Tibial nerve (tissue), 4 donors: ENCODE data around the gene TM2D1. TPM values are rescaled to one million over a fixed set of nuclear protein-coding genes. Genes with fewer than 3 reads are reported as not detected.
"Not testable (repeated sequence)": the region's sequence is repeated elsewhere in the genome, so short reads cannot be mapped to it uniquely, and the experiment has no call there.

Source experiments
- DNase-seq, 2 donors: peaks; one replicate each; pipeline ENCODE4 v3.0.0-alpha.2; 2019; ENCODE audit warnings: low spot score in 2 of 2
- H3K27ac ChIP-seq, 4 donors: fragments of 200-600 bp; sonication (generic) in 3 of 4; one replicate each; pipeline ENCODE4 v1.5.1; 2017 to 2019; ENCODE audit warnings: mild to moderate bottlenecking in 1 of 4
- H3K27me3 ChIP-seq, 2 donors: fragments of 200-600 bp; sonication (generic) in 1 of 2; one replicate each; pipeline versions ENCODE4 v1.5.1 to v1.6.0; 2017 to 2019
- H3K36me3 ChIP-seq, 3 donors: fragments of 200-600 bp; sonication (generic); one replicate each; pipeline ENCODE4 v1.5.1; 2018 to 2019
- H3K4me1 ChIP-seq, 4 donors: fragments of 200-600 bp; sonication (generic) in 3 of 4; one replicate each; pipeline ENCODE4 v1.5.1; 2017 to 2019
- H3K4me3 ChIP-seq, 4 donors: fragments of 200-600 bp; sonication (generic) in 3 of 4; one replicate each; pipeline ENCODE4 v1.5.1; 2017 to 2019; ENCODE audit warnings: mild to moderate bottlenecking in 1 of 4, moderate library complexity in 1 of 4
- H3K9me3 ChIP-seq, 4 donors: fragments of 200-600 bp; sonication (generic) in 3 of 4; one replicate each; pipeline ENCODE4 v1.5.1; 2017 to 2019
- EP300 ChIP-seq, 2 donors: sonication (generic); formaldehyde crosslinking; IDR thresholded peaks; one replicate each; pipeline ENCODE4 v1.6.1; 2017; ENCODE audit warnings: antibody characterized with exemption in 2 of 2, mild to moderate bottlenecking in 1 of 2
- POLR2A ChIP-seq, 2 donors: fragments of 450-650 bp; IDR thresholded peaks; one replicate each; pipeline ENCODE4 v1.6.1; 2017; ENCODE audit warnings: antibody characterized with exemption in 2 of 2, mild to moderate bottlenecking in 2 of 2, moderate library complexity in 2 of 2
- WGBS, 2 donors: methylation state at CpG; one replicate each; pipeline ENCODE4 v1.1.5; 2018; 5-methylcytosine and 5-hydroxymethylcytosine counted together
- total RNA-seq, 4 donors: library from RNA; depleted of rRNA; stranded (reverse); fragments of >200 nt; gene quantifications; one replicate each; pipeline ENCODE4 v1.1.0, GENCODE V29; 2016
- TF ChIP-seq, protein P1 (sequence below), 5 experiments: fragments of 200-600 bp in 3 of 5; fragments of 450-650 bp in 2 of 5; sonication (generic) in 3 of 5; IDR thresholded peaks; one replicate each; pipeline ENCODE4 v1.5.1; 2016 to 2019; ENCODE audit warnings: antibody characterized with exemption in 5 of 5, mild to moderate bottlenecking in 3 of 5, moderate library complexity in 2 of 5

TM2D1 gene
- total RNA-seq, 4 donors from 2014 or later: 56.7 to 88.3 (median 77.1) TPM

DNA sequence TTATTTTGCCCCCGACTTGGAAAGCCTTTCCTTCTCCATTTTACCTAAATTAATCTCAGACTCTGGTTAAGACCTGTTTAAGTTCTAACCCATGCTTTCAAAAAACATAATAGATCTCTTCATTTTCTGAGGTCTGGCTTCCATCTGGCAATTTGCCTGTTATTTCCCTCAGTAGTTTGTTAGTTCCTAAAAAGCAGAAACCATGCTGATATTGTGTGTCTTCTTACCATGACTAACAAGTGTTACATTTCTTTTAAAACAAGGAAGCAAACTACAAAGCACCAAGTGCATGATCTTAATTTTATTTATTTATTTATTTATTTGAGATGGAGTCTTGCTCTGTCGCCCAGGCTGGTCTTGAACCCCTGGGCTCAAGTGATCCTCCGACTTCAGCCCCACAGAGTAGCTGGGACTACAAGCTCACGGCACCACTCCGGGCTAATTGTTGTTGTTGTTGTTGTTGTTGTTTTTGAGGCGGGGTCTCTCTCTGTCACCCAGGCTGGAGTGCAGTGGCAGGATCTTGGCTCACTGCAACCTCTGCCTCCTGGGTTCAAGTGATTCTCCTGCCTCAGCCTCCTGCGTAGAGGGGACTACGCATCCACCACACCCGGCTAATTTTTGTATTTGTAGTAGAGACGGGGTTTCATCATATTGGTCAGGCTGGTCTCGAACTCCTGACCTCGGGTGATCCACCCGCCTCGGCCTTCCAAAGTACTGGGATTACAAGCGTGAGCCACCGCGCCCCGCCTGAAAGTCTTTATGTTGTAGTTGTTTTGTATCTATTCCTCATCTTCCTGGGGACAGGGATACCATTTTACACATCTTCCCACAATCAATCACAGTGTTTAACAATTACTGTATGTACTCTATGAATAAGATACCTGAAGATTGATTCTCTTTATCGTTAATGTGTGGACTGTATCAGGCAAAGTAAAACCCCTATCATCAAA, 16.1 kb upstream of the TM2D1 start:
- no peak for DNase-seq
- Histone ChIP-seq H3K36me3 (no peaks in the 10 kb centered on the region), H3K27ac (peak overlapping the region; percentile 95 to 99 (median 98)), H3K27me3 (no peaks in the 10 kb centered on the region), H3K9me3 (no peaks in the 10 kb centered on the region), H3K4me3 (no peak overlapping the region), H3K4me1 (peaks cover 0 to 12% (median 2%) of the 10 kb centered on the region in 4 donors)
- 89 to 90% methylated on average over 19 of the region's 19 CpGs for WGBS, 2 donors
- no peak for TF ChIP-seq POLR2A (IDR thresholded peaks at IDR 0.05)
- TF ChIP-seq, protein P1, sequence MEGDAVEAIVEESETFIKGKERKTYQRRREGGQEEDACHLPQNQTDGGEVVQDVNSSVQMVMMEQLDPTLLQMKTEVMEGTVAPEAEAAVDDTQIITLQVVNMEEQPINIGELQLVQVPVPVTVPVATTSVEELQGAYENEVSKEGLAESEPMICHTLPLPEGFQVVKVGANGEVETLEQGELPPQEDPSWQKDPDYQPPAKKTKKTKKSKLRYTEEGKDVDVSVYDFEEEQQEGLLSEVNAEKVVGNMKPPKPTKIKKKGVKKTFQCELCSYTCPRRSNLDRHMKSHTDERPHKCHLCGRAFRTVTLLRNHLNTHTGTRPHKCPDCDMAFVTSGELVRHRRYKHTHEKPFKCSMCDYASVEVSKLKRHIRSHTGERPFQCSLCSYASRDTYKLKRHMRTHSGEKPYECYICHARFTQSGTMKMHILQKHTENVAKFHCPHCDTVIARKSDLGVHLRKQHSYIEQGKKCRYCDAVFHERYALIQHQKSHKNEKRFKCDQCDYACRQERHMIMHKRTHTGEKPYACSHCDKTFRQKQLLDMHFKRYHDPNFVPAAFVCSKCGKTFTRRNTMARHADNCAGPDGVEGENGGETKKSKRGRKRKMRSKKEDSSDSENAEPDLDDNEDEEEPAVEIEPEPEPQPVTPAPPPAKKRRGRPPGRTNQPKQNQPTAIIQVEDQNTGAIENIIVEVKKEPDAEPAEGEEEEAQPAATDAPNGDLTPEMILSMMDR (IDR thresholded peaks at IDR 0.05): no peak
- TF ChIP-seq EP300 (IDR thresholded peaks at IDR 0.05): no peak

DNA sequence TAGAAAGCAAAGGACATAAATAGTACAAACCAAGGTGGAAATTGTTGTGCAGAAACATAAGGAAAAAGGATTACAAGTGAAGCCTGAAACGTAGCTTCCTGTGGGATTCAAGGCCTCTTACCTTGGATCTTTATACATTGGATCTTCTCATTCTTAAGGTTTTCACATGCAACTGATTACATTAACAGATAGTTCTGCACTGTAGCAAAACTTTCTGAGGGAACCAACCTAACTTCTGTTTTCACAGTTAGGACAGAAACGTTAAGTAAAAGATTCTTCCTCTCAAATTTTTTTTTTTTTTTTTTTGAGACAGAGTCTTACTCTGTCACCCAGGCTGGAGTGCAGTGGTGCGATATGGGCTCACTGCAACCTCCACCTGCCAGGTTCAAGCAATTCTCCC, 7.8 kb upstream of the TM2D1 start:
- no peak overlapping the region for H3K4me3 ChIP-seq
- WGBS, 2 donors: 53 to 58% methylated on average over 3 of the region's 3 CpGs

DNA sequence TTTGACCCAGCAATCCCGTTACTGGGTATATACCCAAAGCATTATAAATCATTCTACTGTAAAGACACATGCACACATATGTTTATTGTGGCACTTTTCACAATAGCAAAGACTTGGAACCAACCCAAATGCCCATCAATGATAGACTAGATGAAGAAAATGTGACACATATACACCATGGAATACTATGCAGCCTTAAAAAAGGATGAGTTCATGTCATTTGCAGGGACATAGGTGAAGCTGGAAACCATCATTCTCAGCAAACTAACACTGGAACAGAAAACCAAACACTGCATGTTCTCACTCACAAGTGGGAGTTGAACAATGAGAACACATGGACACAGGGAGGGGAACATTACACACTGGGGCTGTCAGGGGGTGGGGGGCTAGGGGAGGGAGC, 5.7 kb upstream of the TM2D1 start:
- H3K27me3 ChIP-seq, H3K4me1 ChIP-seq, H3K36me3 ChIP-seq, DNase-seq, H3K9me3 ChIP-seq, H3K27ac ChIP-seq, H3K4me3 ChIP-seq: not testable (repeated sequence)
- WGBS, 2 donors: 0% methylated on average over 1 of the region's 1 CpG

More for the DNA sequence above, 7.8 kb upstream of the TM2D1 start:
- TF ChIP-seq, protein P1 (IDR thresholded peaks at IDR 0.05): no peak
- no peak for TF ChIP-seq POLR2A (IDR thresholded peaks at IDR 0.05)
- no peak for TF ChIP-seq EP300 (IDR thresholded peaks at IDR 0.05)
- Histone ChIP-seq H3K27ac (no peak overlapping the region), H3K36me3 (no peaks in the 10 kb centered on the region), H3K4me1 (peaks cover 0 to 8% (median 3%) of the 10 kb centered on the region in 4 donors), H3K27me3 (no peaks in the 10 kb centered on the region), H3K9me3 (no peaks in the 10 kb centered on the region)
- DNase-seq: no peak

DNA sequence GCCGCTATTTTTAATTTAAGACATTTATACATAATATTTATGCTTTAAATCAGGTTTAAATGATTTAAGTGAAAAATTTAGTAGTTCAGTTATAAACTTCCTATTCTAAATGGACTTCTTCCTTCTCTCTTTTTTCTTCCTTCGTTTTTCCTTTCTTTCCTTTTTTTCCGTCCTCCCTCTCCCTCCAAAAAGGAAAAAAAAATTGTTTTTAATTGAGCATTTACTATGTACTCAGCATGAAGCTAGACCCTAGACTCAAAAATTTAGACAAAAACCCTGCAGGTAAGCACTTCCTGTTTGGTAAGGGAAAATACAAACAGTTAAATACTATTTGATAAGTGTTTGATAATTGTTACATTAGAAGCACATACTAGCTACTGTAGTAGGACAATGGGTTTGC, 2.6 kb upstream of the TM2D1 start:
- H3K27ac ChIP-seq: no peak overlapping the region
- peaks cover 0 to 26% (median 11%) of the 10 kb centered on the region in 4 donors for H3K4me1 ChIP-seq
- no peak for DNase-seq
- no peaks in the 10 kb centered on the region for H3K27me3 ChIP-seq
- no peaks in the 10 kb centered on the region for H3K36me3 ChIP-seq
- WGBS, 2 donors: 83 to 85% methylated on average over 3 of the region's 3 CpGs
- H3K4me3 ChIP-seq: no peak overlapping the region
- no peaks in the 10 kb centered on the region for H3K9me3 ChIP-seq
- TF ChIP-seq, protein P1 (IDR thresholded peaks at IDR 0.05): no peak
- TF ChIP-seq POLR2A (IDR thresholded peaks at IDR 0.05): no peak
- TF ChIP-seq EP300 (IDR thresholded peaks at IDR 0.05): no peak

DNA sequence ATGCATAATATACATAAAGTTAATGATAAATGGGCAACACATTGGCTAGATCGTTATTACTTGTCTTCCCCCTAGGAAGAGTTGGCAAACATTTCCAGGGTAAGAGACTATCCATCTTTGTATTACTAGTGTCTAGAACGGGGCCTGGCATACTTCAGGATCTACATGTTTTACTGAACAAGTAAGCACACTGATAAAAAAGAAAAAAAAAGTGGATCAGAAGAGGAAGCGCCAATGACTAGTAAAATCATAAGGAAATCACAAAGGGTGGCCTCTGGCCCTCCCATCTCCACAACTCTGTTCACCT, 482 bp downstream of the TM2D1 start:
- 5% methylated on average over 3 of the region's 3 CpGs for WGBS, 2 donors
- DNase-seq: no peak
- Histone ChIP-seq H3K9me3 (no peaks in the 10 kb centered on the region), H3K27me3 (no peaks in the 10 kb centered on the region), H3K36me3 (peaks cover 0 to 15% (median 0%) of the 10 kb centered on the region in 3 donors), H3K4me1 (peaks cover 0 to 36% (median 11%) of the 10 kb centered on the region in 4 donors), H3K4me3 (peak overlapping the region; percentile 73 to 97 (median 95)), H3K27ac (peak overlapping the region; percentile 88 to 97 (median 92))
- TF ChIP-seq, protein P1 (IDR thresholded peaks at IDR 0.05): no peak
- TF ChIP-seq POLR2A (IDR thresholded peaks at IDR 0.05) (no peak), EP300 (IDR thresholded peaks at IDR 0.05) (no peak)

DNA sequence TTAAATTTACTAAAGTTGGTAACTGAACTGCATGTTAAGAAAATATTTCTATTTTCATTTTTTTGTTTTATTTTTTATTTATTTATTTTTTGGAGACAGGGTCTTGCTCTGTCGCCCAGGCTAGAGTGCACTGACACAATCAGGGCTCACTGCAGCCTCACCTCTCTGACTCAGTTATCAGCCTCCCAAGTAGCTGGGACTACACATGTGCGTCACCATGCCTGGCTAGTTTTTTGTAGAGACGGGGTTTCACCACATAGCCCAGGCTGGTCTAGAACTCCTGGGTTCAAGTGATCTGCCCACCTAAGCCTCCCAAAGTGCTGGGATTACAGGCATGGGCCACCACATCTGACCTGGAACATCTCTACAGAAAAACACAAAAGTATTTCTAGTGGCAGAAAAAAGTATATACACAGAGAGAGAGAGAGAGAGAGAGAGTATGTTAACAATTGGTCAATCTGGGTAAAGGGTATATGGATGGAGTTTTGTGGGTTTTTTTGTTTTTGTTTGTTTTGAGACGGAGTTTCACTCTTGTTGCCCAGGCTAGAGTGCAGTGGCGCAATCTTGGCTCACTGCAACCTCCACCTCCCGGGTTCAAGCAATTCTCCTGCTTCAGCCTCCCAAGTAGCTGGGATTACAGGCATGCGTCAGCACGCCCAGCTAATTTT, 5.8 kb downstream of the TM2D1 start:
- not testable (repeated sequence) for DNase-seq, H3K27ac ChIP-seq, H3K4me3 ChIP-seq, H3K27me3 ChIP-seq, H3K9me3 ChIP-seq
- Histone ChIP-seq H3K36me3 (peaks cover 0 to 35% (median 0%) of the 10 kb centered on the region in 3 donors), H3K4me1 (peaks cover 0 to 34% (median 9%) of the 10 kb centered on the region in 4 donors)
- WGBS, 2 donors: 89 to 95% methylated on average over 8 of the region's 8 CpGs
